K562 (cell line): ENCODE data around the gene RBBP4. TPM values are rescaled to one million over a fixed set of nuclear protein-coding genes. Genes with fewer than 3 reads are reported as not detected.

Experiments
- BCL6 ChIP-seq: fragments of 250-450 bp; sonication (Bioruptor Pico); IDR thresholded peaks from 2 replicates; pipeline ENCODE4 v1.4.0; 2020
- CC2D1A ChIP-seq: fragments of 450-650 bp; IDR thresholded peaks from 2 replicates; pipeline ENCODE4 v1.6.1; 2017; ENCODE audit warnings: mild to moderate bottlenecking
- CSDE1 ChIP-seq, 2 experiments: fragments of 450-650 bp; IDR thresholded peaks; 2 replicates each; pipeline ENCODE4 v1.6.1; 2016; ENCODE audit warnings: mild to moderate bottlenecking in 1 of 2
- DACH1 ChIP-seq: fragments of 450-650 bp; IDR thresholded peaks from 2 replicates; pipeline ENCODE4 v1.6.1; 2018; ENCODE audit not compliant: partially characterized antibody
- ETS2 ChIP-seq: IDR thresholded peaks from 2 replicates; pipeline ENCODE4 v1.6.1; 2016; ENCODE audit warnings: borderline replicate concordance, missing genetic modification characterization, mild to moderate bottlenecking, moderate library complexity, missing compliant biosample characterization; ENCODE audit not compliant: poor library complexity, severe bottlenecking
- EWSR1 ChIP-seq: fragments of 450-650 bp; IDR thresholded peaks from 2 replicates; pipeline ENCODE4 v1.6.1; 2018; ENCODE audit warnings: borderline replicate concordance, mild to moderate bottlenecking, low read depth, moderate library complexity; ENCODE audit not compliant: partially characterized antibody
- FUS ChIP-seq: fragments of 200-400 bp; formaldehyde crosslinking; optimal IDR thresholded peaks from 2 replicates; pipeline ENCODE3; 2017; ENCODE audit warnings: low read depth, low read length
- HOXB6 ChIP-seq: fragments of 250-450 bp; sonication (Bioruptor Pico); IDR thresholded peaks from 2 replicates; pipeline ENCODE4 v1.5.1; 2022; ENCODE audit warnings: mild to moderate bottlenecking, borderline replicate concordance
- MCM7 ChIP-seq, 2 experiments: fragments of 450-650 bp; IDR thresholded peaks; 2 replicates each; pipeline ENCODE4 v1.6.1; 2016 to 2018
- NFATC3 ChIP-seq: fragments of 450-650 bp; IDR thresholded peaks from 2 replicates; pipeline ENCODE4 v1.6.1; 2017; ENCODE audit warnings: mild to moderate bottlenecking
- NUFIP1 ChIP-seq: fragments of 450-650 bp; IDR thresholded peaks from 2 replicates; pipeline ENCODE4 v1.6.1; 2018; ENCODE audit not compliant: partially characterized antibody
- PML ChIP-seq: IDR thresholded peaks from 2 replicates; pipeline ENCODE4 v1.6.1; 2012; ENCODE audit warnings: low read length, inconsistent platforms
- RNF2 ChIP-seq: sonication (generic); IDR thresholded peaks from 2 replicates; pipeline ENCODE4 v1.6.1; 2016
- SAP30 ChIP-seq: fragments of 200-600 bp; sonication (generic); IDR thresholded peaks from 2 replicates; pipeline ENCODE4 v1.6.1; 2012; ENCODE audit warnings: borderline replicate concordance, low read depth, mild to moderate bottlenecking, moderate library complexity, low read length, control low read depth, inconsistent platforms; ENCODE audit not compliant: insufficient read depth, poor library complexity, severe bottlenecking
- SIN3B ChIP-seq: fragments of 450-650 bp; IDR thresholded peaks from 2 replicates; pipeline ENCODE4 v1.6.1; 2017; ENCODE audit warnings: low read depth, mild to moderate bottlenecking, moderate library complexity
- SMARCB1 ChIP-seq: IDR thresholded peaks from 2 replicates; pipeline ENCODE4 v1.6.1; 2011; ENCODE audit warnings: improper control_type of control experiment, low read depth; ENCODE audit not compliant: insufficient read length
- TCF7 ChIP-seq: sonication (generic); IDR thresholded peaks from 2 replicates; pipeline ENCODE4 v1.6.1; 2016; ENCODE audit warnings: antibody characterized with exemption, borderline replicate concordance
- ZNF232 ChIP-seq: sonication (generic); formaldehyde crosslinking; IDR thresholded peaks from 2 replicates; pipeline ENCODE4 v1.8.0; 2022; ENCODE audit warnings: mild to moderate bottlenecking, missing genetic modification reagents
- ZNF239 ChIP-seq: fragments of 250-450 bp; sonication (Bioruptor Pico); IDR thresholded peaks from 2 replicates; pipeline ENCODE4 v1.4.0; 2020; ENCODE audit warnings: mild to moderate bottlenecking
- ZNF384 ChIP-seq: IDR thresholded peaks from 2 replicates; pipeline ENCODE4 v1.6.1; 2012; ENCODE audit warnings: low read depth, low read length, improper control_type of control experiment
- ZNF507 ChIP-seq: conservative IDR thresholded peaks from 2 replicates; pipeline ENCODE4 v1.6.1; 2017; ENCODE audit warnings: missing genetic modification characterization, missing compliant biosample characterization
- polyA plus RNA-seq, 8 experiments: library from polyadenylated mRNA; depleted of rRNA in 4 of 8; stranded (reverse) in 5 of 8; unstranded in 3 of 8; fragments of >200 nt; fragmentation: Nextera tagmentation in 2 of 8; fragmentation: Illumina TruSeq in 1 of 8; extraction: Ambion mirVana in 2 of 8; extraction: Trizol in 1 of 8; gene quantifications; 2 replicates each; pipeline versions ENCODE4 v1.2.1 to v1.2.3, GENCODE V29; 2011 to 2014; ENCODE audit warnings: inconsistent platforms in 1 of 8, missing spikeins in 1 of 8
- total RNA-seq, 7 experiments: library from RNA; depleted of rRNA in 6 of 7; stranded (reverse); fragments of >200 nt in 6 of 7; fragmentation: Illumina TruSeq in 2 of 7; extraction: Trizol in 2 of 7; gene quantifications; 2 replicates each; pipeline versions ENCODE4 v1.2.1 to v1.2.3, GENCODE V29; 2011 to 2021; ENCODE audit warnings: low replicate concordance in 1 of 7
- TF ChIP-seq, protein P1 (sequence below): sonication (generic); formaldehyde crosslinking; IDR thresholded peaks from 2 replicates; pipeline ENCODE4 v1.8.0; 2022; ENCODE audit warnings: mild to moderate bottlenecking, low read depth, missing genetic modification reagents
- TF ChIP-seq, protein P2 (sequence below): fragments of 250-450 bp; sonication (Bioruptor Pico); IDR thresholded peaks from 2 replicates; pipeline ENCODE4 v1.8.0; 2022; ENCODE audit warnings: moderate library complexity, mild to moderate bottlenecking, inconsistent platforms
- TF ChIP-seq, protein P3 (sequence below): fragments of 450-650 bp; formaldehyde crosslinking; IDR thresholded peaks from 2 replicates; pipeline ENCODE4 v1.4.0; 2020; ENCODE audit warnings: mild to moderate bottlenecking, moderate library complexity
- TF ChIP-seq, protein P4 (sequence below), 2 experiments: fragments of 450-650 bp in 1 of 2; sonication (generic) in 1 of 2; formaldehyde crosslinking in 1 of 2; IDR thresholded peaks in 1 of 2; conservative IDR thresholded peaks in 1 of 2; 2 replicates each; pipeline versions ENCODE4 v1.6.1 to v1.8.1; 2016 to 2023; ENCODE audit warnings: mild to moderate bottlenecking in 2 of 2, moderate library complexity in 2 of 2, inconsistent platforms in 1 of 2, missing genetic modification reagents in 1 of 2

RBBP4 gene
- total and polyA plus RNA-seq, 9 of the 15 experiments (the other 6 are each of a cell fraction or from before 2014, with no cell fraction given), result 185 to 409 (median 259) TPM

DNA sequence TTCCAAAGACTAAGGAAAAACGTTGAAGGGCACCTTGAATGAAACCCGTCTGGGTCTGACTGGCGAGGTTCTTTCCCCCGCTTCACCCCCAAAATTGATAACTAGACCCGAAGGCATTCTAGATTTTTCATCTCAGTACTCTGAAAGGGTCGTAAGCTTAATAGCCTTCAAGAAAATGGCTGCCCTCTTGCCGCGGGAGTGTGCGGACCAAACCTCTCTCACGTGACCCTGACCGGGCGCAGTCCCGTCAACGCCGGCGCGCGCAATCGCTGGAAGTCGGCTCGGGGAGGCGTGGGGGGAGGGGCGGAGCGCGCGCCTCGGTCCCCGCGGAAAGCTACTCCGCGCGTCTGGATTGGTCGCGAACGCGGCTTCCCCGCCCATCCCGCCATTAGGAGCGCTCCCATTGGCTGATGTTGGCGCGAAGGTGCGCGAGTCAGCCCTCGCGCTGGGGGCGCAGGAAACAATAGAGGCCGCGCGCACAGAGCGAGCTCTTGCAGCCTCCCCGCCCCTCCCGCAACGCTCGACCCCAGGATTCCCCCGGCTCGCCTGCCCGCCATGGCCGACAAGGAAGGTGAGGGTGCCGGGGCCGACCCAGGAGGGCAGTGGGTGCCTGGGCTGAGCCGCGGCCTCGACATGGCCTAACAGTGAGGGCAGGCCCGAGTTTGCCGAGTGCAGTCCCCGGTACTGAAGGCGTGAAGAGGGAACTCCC, at the start of gene RBBP4 (continued):
- TF ChIP-seq NUFIP1 (peak; percentile 84), HOXB6 (CRISPR knock-in tag) (no peak), BCL6 (peak; percentile 96), TCF7 (no peak), SMARCB1 (no peak), CSDE1 (IDR thresholded peaks at IDR 0.05) (no peak; a peak in 1 of 4 replicates), ETS2 (tag) (peak; percentile 84), MCM7 (IDR thresholded peaks at IDR 0.05) (no peak; a peak in 1 of 4 replicates), ZNF232 (peak; percentile 76; the same call in 1 of the 2 replicates), CC2D1A (no peak), PML (peak; percentile 31; the same call in 1 of the 2 replicates), FUS (peak; percentile 83), ZNF507 (no peak), SIN3B (peak; percentile 77), SAP30 (peak; percentile 41), ZNF384 (no peak), NFATC3 (no peak), DACH1 (no peak), ZNF239 (CRISPR knock-in tag) (peak; percentile 93), EWSR1 (no peak), RNF2 (peak; percentile 87)
- TF ChIP-seq, protein P1, sequence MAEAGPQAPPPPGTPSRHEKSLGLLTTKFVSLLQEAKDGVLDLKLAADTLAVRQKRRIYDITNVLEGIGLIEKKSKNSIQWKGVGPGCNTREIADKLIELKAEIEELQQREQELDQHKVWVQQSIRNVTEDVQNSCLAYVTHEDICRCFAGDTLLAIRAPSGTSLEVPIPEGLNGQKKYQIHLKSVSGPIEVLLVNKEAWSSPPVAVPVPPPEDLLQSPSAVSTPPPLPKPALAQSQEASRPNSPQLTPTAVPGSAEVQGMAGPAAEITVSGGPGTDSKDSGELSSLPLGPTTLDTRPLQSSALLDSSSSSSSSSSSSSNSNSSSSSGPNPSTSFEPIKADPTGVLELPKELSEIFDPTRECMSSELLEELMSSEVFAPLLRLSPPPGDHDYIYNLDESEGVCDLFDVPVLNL (CRISPR knock-in tag), result peak; percentile 89
- TF ChIP-seq, protein P2, sequence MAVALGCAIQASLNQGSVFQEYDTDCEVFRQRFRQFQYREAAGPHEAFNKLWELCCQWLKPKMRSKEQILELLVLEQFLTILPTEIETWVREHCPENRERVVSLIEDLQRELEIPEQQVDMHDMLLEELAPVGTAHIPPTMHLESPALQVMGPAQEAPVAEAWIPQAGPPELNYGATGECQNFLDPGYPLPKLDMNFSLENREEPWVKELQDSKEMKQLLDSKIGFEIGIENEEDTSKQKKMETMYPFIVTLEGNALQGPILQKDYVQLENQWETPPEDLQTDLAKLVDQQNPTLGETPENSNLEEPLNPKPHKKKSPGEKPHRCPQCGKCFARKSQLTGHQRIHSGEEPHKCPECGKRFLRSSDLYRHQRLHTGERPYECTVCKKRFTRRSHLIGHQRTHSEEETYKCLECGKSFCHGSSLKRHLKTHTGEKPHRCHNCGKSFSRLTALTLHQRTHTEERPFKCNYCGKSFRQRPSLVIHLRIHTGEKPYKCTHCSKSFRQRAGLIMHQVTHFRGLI, result peak; percentile 97
- TF ChIP-seq, protein P3, sequence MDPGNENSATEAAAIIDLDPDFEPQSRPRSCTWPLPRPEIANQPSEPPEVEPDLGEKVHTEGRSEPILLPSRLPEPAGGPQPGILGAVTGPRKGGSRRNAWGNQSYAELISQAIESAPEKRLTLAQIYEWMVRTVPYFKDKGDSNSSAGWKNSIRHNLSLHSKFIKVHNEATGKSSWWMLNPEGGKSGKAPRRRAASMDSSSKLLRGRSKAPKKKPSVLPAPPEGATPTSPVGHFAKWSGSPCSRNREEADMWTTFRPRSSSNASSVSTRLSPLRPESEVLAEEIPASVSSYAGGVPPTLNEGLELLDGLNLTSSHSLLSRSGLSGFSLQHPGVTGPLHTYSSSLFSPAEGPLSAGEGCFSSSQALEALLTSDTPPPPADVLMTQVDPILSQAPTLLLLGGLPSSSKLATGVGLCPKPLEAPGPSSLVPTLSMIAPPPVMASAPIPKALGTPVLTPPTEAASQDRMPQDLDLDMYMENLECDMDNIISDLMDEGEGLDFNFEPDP (CRISPR knock-in tag), result peak; percentile 90
- TF ChIP-seq, protein P4, sequence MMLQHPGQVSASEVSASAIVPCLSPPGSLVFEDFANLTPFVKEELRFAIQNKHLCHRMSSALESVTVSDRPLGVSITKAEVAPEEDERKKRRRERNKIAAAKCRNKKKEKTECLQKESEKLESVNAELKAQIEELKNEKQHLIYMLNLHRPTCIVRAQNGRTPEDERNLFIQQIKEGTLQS (IDR thresholded peaks at IDR 0.05), result peak; percentile 36
- TF ChIP-seq, protein P4 (CRISPR knock-in tag; conservative IDR thresholded peaks at IDR 0.05), result peak; percentile 67
